Stimulated activated CD4-positive, alpha-beta T cell treated with anti-CD3 and anti-CD28 coated beads, Interleukin-1b, Interleukin-23, amount 100 ng/mL, for 48 hours (primary cell): Measurements from ENCODE around the gene SH2B2.

Experiments
- DNase-seq: peaks from one replicate; pipeline ENCODE4 v3.0.0-alpha.2; 2020

SH2B2 gene

DNA sequence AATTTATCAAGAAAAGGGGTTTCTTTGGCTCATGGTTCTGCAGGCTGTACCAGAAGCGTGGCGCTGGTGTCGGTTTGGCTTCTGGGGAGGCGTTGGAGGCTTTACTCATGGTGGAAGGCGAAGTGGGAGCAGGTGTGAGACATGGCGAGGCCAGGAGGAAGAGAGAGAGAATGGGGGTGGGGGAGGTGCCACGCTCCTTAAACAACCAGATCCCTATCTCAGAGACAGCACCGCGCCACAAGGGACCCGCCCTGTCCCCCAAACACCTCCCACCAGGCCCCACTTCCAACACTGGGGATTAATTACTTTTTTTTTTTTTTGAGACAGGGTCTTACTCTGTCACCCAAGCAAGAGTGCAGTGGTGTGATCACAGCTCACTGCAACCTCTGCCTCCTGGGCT is 18.0 kb upstream of the SH2B2 start:
- DNase-seq = no peak

DNA sequence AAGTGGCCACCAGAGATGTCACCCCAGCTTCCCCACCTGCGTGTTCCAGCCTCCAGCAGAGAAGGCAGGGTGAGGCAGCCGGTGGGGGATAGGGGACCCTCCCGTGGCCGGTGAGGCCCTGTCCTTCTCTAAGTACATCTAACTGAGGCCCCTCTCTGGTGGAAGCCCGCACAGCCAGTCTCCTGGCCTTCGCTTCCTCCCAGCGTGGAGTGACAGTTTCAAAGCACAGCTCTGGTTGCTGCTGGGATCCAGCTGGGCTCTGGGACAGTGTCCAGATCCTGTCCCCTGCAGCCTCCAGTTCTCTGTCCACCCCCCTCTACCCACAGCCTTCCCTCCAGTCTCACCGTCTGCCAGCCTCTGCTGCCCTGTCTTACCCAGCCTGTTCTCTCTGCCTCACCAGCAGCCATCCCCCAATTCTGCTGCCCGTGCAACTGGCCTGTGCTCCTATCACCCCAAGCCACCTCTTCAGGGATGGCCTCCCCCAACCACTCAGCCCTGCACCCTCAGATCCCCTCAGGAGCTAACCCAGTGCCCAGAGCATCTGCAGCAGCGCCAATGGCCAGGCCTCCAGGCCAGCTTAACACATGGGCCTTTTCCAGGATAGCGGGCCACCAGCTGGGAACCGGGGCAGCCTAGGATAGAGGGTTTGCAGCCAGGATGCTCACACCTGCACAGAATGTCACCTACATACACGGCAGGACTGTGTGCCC is 16.3 kb upstream of the SH2B2 start:
- no peak for DNase-seq

GRCh38 chr7:102271158-102271798 is 15.4 kb upstream of the SH2B2 start:
- DNase-seq = no peak

- DNase-seq = peak; percentile 65
Observed at GRCh38 chr7:102272075-102272916, 14.4 kb upstream of the SH2B2 start.

DNA sequence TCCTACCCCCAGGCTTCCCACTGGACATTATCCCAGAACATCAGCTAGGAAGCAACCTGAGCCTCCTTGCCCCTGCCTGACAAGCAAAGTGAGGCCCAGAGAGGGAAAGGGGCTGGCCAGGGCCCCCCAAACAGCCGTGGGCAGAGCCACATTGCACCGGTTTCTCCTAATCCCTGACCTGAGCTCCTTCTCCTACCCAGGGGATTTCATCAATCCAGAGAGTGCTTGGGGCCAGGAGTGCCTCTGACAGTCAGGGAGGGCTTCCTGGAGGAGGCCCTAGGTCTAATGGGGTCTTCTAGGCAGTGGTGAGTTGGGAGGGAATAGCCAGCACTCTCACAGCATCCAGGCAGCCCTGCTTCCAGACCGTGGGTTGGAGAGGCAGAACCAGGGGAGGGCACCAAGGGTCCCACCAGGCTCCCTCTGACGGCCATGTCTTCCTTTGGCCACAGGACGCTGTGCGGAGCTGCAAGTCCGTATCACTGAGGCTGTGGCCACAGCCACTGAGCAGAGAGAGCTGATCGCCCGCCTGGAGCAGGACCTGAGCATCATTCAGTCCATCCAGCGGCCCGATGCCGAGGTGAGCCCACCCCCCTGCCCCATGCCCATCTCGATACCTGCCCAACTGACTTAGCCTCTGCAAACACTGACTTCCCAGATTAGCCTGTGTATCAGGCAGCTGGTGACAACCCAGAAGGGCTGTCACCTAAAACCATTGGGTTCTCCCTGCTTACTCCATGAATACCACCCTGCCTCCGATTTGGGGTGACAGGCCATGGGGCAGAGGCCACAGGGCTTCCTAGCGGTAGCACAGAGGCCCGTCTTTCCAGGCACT is 13.5 kb upstream of the SH2B2 start:
- no peak for DNase-seq

DNA sequence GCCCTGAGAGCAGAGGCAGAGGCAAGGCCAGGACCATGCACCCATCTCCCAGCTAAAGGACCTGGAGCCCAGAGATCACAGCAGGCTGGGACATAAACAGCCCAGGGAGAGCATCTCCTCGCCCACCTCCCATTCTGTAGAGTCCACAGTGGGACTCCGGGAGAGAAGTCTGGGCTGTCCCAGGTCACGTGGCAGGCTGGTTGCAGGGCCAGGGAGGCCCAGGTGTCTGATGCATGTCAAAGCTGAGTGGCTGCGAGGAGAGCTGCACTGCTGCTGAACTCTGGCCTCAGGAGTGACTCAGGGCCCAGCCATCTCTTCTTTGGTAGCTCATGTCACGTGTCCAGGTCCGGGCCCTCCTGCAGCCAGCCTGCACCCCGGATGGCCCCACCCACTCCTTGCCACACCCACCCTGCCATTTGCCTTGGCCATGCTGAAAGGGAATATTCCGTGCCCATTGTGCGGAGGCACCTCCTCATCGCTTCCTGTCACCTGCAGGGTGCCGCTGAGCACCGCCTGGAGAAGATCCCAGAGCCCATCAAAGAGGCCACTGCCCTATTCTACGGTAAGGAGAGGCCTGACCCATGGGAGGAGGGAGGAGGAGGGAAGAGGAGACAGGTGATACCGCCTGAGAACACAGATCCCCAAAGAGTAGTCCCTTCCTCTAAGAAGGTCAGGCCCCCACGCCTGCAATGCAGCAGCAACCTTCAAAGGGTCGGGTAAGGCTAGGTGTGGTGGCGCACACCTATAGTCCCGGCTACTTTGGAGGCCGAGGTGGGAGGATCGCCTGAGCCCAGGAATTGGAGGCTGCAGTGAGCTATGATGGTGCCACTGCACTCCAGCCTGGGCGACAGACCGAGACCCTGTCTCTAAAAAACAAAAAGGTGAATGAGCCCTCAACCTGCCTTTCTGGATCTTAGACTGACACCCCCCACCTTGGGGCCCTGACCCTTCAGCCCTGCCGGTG is 12.6 kb upstream of the SH2B2 start:
- DNase-seq = no peak

DNA sequence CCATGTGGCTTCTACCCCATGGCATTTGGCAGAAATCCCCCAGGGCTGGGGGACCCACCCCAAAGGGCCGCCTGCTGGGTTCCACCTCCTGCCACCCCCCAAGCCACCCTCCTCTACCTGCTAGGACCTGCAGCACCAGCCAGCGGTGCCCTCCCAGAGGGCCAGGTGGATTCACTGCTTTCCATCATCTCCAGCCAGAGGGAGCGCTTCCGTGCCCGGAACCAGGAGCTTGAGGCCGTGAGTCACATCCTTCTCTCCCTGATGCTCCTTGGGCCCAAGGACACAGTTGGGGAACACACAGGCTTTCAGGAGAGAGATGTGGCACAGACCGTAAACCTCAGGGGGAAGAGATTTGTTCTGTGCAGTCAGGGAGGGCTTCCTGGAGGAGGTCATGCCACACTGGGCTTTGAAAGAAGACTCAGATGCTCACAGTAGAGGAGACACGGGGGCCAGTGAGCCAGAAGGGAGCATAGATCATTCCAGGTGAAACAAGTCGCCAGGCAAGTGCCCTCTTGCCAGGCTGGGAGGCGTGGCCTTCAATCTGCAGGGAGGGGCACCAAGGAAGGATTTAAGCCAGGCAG is 11.5 kb upstream of the SH2B2 start:
- DNase-seq = no peak

- DNase-seq = no peak
Observed at GRCh38 chr7:102277901-102278300, 8.8 kb upstream of the SH2B2 start.

DNA sequence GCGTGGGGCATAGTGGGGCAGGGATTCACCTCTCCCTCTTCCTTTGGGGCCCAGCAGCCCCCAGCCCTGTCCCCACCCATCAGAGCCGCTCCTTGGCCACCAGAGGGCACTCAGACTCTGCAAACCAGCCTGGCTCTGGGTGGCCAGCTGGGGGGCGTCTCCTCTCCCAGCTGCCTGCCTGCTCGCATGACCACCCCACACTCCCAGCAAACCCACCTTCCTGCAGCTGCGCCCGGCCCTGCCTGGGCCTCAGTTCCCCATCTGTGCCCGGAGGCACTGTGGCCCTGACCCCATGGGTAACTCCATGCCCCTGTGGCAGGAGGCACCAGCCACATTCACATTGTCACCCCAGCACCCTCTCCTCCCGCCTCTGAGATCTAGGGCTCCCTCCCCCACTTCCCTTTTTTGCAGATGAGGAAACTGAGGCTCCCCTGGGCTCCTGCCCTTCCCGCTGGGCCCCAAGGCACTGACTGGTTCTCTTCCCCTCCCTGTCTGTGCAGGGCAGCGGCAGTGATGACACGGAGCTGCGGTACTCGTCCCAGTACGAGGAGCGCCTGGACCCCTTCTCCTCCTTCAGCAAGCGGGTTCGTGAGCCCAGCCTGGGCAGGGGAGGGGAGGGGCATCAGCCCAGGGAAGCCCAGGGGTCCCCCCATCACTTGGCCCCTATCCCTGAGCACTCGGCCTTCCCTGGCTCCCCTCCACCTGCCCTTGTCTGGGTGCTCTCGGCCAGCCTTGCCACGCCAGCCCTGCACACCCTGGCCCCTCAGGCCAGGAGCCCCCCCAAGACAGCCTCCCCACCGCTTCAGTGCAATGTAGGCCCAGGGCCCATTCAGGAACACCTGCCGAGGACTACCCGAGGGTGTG is 6.9 kb upstream of the SH2B2 start:
- peak; percentile 59 for DNase-seq

GRCh38 chr7:102280521-102280920 is 6.1 kb upstream of the SH2B2 start:
- no peak for DNase-seq

DNA sequence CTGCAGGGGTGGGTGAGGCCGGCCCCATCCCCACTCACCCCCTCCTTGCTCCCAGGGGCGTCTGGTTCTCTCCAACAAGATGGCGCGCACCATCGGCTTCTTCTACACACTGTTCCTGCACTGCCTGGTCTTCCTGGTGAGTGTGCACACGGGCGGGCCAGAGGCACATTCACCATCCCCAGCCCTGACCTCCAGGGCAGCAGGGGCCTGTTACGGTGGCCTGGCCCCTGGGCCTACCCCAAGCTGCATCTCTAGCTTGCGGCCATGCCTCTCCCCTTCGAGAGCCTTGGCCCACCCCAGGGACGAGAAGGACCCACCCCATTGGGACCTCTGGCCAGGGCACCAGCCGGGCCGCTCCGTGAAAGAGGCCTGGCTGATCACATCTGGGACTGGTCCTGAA is 4.9 kb upstream of the SH2B2 start:
- no peak for DNase-seq

DNA sequence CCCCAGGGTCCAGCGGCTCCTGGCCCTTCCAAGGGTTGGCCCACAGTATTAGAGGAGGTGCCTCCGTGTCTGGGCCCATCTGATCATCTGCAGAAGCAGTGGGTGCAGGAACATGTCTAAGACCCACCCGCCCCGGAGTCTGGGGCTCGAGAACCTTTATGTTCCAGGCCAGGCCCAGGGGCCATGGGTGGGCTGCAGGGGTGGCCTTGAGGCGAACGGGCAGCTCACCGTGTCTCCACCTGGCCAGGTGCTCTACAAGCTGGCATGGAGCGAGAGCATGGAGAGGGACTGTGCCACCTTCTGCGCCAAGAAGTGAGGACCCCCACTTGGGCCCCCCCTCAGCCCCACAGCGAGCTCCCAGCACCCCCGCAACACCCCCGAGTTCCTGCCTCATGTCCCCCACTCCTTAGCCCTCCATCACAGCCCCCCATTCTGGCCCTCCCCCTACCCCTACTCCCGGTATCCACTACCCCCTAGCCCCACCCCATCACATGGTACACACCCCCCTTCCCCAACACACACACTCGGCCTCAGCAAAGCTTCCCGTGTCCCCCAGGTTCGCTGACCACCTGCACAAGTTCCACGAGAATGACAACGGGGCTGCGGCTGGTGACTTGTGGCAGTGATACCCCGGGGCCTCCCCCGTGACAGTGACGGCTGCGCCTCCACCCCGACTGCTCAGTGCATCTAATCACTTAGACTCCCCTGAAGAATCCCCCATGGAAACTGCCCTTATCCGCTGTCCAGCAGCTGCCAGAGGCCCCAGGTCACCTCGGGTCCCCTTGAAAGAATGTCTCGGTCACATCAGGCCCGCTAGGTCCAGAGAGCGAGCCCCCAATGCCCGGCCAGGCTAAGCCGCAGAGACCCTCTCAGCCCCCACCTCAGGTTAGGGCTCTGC is 4.0 kb upstream of the SH2B2 start:
- DNase-seq = no peak

- no peak for DNase-seq
Observed at GRCh38 chr7:102283477-102284189, 3.0 kb upstream of the SH2B2 start.

DNA sequence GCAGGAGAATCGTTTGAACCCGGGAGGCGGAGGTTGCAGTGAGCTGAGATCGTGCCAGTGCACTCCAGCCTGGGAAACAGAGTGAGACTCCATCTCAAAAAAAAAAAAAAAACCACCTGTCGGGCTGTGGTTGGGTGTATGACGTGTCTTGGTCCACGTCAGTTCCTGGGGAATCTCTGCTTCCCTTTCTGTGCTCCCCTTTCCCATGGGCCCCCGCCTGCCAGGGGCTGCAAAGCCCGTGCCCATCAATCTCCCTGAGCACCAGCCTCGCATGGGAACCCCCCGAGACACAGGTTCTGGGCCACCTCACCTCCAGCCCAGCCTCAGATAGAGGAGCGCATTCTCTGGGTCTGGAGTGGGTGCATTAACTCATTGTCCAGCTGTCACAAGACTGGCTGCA is 2.3 kb upstream of the SH2B2 start:
- no peak for DNase-seq

- no peak for DNase-seq
Observed at GRCh38 chr7:102284891-102285539, 1.7 kb upstream of the SH2B2 start.

DNA sequence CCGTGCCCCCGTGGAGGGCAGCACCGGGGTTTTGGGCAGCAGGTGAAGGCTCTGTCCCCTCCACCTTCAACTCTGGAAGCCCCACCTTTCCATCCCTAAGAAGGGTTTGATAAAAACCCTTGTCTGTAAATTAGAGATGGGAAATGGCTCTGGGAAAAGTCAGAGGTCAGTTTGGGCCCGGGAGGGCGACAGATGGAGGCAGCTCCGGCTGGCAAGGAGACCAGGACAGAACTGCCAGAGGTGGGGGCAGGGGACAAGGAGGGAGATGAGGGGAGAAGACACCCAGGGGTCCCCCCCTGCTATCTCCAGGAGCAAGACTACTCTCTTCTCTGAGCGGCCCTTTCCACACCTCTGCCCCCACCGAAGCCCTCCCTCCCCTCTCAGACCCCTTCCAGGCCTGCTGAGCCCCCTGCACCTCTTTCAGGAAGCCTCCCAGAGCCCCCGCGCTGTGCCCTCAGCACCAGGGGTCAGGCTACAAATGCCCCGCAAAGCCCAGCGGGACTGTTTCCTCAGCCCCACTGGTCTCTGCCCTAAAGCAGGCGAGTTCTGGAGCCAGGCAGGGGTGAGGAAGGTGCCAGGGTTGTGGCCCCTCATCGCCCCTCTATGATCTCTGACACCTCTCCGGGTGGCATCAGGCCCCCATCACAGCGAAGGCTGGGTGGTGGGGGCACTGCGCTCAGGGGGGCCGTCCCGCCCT is 980 bp upstream of the SH2B2 start:
- no peak for DNase-seq
